Endothelial cell of hepatic sinusoid (primary cell): ENCODE results near the gene TTC21A.

Experiments
- in situ Hi-C: cut with HindIII; loops from 2 replicates; pipeline ENCODE4 v1.10.0; 2017; ENCODE audit warnings: low sequenced_read_pairs

TTC21A gene

DNA sequence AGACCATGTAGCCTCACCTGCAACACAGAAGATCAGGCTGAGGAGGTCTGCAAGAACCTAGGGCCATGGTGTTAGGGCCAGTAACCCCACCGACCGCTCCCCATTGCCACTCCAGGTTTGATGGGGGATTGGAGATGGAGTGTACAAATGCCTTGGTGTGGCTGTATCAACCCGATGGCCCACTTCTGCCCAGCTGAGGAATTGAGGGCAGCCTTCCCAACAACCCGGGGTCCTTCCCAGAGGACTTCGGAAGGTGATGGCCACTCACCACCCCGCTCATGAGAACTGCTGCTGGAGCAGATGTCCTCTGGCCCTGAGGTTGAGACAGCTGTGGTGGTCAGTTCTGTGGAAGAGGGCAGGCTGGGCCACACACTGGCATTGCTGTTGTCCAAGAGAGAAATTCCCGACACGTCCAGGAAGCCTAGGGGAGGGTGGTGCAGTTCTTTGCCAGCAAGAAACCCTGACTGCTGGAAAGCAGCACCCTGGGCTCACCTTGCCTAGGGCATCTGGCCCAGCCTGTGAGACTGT is 8.9 kb upstream of the TTC21A start:
- in situ Hi-C loops = no loop called here

DNA sequence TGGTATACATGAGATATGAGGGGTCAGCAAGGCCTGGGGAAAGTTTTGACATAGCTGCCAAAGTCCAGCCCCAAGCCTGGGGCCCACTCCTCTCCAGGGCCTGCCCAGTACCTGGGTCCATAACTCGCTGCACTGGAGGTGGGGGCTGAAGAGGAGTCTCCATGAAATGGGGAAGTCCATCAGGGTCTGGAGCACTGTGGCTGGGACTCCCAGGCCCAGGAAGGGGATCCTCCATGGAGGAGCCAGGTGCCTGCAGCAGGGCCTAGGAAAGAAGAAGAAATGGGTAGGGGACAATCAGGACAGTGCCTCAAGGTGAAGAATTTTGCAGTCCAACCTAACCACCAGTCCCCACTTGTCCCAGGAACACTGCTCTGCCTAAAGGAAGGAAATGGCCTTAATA is 8.2 kb upstream of the TTC21A start:
- in situ Hi-C loops = no loop called here

- in situ Hi-C loops = no loop called here
Observed at GRCh38 chr3:39099738-39100499, 7.6 kb upstream of the TTC21A start.

- in situ Hi-C loops = no loop called here
Observed at GRCh38 chr3:39100500-39100886, 7.0 kb upstream of the TTC21A start.

GRCh38 chr3:39101022-39101689 is 6.3 kb upstream of the TTC21A start:
- in situ Hi-C loops = no loop called here

DNA sequence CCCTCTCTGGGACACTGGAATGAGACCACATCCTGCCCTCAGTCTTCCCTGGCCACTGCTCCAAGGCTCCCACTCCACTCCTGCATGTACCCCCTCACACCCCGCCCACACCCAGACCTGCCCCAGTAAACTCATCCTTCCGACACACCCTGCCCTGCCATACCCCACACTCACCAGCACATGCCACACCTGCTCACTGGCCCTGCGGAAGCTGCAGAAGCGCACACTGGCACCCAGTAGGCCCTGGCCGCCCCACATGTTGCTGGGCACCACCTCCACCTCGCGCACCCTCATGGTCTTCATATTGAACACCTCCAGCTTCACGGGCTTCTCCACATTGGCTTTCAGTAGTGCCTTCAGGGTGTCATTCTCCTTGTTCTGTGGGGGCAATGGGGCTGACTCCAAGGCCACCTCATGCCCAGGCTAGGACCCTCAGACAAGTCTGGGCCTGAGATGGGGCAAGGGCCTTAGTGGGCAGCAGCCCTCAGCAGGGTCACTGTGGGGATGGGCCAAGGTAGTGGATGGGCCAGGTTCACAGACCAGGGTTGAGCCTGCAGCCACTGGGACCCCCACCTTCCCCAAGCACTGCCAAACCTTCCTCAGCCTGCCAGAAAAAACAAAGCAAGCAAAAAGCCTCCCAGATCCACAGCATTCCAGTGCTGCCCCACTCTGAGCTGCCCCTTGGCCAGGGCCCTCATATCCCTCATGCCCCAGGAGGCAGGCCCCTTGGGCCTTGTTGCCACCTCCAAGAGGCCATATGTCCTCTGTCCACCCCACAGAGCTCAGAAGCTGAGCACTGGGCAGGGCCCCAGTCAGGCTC is 4.8 kb upstream of the TTC21A start:
- in situ Hi-C loops = no loop called here

DNA sequence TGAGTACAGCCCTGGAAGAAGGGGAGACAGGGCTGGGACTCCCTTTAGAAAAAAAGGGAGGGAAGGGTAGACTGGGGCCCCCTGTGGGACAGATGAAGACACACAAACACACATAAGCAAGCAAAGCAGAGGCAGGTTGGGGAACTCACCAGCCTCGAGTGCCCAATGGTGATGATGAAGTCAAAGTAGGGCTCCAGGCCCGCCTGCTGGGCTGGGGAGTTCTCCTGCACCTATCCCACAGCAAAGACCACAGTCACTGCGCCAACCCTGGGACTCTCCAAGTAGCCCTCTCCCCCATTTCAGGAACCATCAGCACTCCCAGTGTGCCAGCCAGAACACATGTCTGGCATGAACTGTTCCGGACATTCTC is 4.2 kb upstream of the TTC21A start:
- in situ Hi-C loops = no loop called here

DNA sequence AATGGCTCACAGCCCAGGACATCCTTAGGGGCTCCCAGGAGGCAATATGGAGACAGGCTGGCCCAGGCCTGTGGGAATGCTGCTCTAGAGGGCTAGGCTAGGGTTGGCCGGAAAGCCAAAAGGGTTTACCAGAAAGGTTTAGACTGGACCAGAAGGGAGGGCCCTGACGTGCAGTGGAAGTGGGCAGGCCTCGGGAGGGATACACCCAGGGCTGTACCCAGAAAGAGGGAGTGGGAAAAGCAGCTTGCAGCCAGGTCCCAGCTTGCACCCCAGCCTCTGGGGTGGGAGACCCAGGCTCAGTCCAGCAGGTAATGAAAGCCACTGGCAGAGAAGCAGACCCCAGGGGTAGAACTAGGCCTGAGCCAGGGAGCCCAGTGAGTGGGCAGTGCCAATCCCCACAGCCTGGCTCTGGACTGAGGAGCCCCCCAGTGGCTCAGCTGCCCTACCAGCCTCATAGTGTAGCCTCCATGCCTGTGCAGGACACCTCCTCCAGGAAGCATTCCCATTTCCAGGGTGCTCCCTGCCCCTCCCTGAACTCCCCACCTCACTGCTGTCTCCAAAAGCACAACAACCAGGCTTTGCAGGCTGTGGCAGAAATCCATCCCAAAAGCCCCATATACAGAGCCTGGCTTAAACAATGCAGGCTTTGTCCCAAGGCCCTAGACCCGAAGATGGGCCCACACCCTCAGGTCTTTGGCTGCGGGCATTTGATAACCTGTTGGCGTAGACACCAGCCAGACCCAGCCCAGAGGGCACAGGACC is 3.5 kb upstream of the TTC21A start:
- in situ Hi-C loops = no loop called here

GRCh38 chr3:39104961-39105686 is 2.4 kb upstream of the TTC21A start:
- in situ Hi-C loops = loop anchor here (5.0 kb wide), 1 partner anchor 87 kb away; the partner anchor contains the start of gene XIRP1

GRCh38 chr3:39105687-39106063 is 1.8 kb upstream of the TTC21A start:
- in situ Hi-C loops = loop anchor here (5.0 kb wide), 1 partner anchor 87 kb away; the partner anchor contains the start of gene XIRP1

DNA sequence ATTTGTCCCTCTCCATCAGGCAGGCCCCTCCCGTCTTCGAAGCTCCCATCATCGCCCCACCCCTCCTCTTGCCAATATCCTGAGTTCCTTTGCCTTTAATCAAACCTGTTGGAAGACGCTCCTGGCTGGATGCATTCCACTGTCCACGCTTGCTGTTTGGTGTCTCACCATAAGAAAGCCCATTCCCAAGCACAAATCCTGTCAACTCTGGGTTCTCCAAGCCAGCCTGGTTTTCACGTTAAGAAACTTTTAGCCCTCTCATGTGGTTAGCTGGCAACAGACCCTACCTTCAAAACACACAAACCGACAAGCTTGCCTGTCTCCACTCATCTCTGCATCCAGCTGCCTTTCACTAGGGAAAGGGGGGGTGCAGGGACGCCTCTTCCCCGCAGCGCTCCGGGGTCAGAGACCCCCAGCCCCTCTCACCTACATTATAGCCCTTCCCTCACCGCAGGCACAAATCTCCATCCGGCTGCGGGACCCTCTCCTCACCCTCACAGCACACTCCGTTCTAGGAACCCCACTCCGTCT is 1.1 kb upstream of the TTC21A start:
- in situ Hi-C loops = loop anchor here (5.0 kb wide), 1 partner anchor 86 kb away; the partner anchor contains the start of gene XIRP1

DNA sequence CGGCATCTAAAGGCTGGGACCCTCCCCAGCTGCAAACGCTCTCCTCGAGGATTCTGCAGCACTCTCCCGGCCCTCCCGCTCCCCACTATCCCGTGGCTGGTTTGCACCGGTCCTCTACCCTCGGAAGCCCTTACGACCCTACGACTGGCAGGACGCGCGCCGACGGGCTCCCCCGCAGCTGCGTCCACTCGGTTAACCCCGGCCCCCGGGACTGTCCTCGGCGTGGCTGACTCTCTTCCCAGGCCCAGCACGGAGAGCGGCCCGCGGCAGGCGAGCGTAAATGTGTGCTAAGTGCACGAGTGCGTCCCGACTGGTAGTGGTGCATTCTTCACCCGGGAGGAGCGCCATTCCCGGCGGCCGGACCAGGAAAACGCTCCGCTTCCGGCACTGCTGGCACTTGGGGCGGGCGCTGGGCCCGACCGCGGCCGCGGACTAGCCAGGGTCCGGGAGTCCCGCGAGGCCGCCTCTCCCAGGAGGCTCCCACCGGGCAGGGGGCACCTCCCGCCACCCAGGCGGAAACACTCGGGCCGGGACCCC is 561 bp upstream of the TTC21A start:
- in situ Hi-C loops = loop anchor here (5.0 kb wide), 1 partner anchor 85 kb away; the partner anchor contains the start of gene XIRP1

- in situ Hi-C loops = loop anchor here (5.0 kb wide), 1 partner anchor 84 kb away; the partner anchor contains the start of gene XIRP1
Observed at GRCh38 chr3:39108200-39108710, 775 bp downstream of the TTC21A start.

DNA sequence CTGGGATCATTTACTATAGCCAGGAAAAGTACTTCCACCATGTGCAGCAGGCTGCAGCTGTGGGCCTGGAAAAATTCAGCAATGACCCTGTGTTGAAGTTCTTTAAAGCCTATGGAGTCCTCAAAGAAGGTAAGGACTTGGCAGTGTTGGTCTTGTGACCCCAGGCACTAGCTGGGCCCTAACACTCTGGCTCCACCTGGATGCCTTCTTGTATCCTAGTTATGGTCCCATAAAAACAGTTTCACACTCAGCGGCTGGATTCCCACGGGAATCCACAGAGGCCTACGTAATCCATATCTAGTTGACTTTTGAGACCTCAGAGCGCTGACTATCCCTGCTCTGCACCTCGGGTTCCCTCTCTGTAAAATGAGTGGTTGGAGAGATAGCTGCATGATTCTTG is 1.6 kb downstream of the TTC21A start:
- in situ Hi-C loops = loop anchor here (5.0 kb wide), 1 partner anchor 83 kb away; the partner anchor contains the start of gene XIRP1

DNA sequence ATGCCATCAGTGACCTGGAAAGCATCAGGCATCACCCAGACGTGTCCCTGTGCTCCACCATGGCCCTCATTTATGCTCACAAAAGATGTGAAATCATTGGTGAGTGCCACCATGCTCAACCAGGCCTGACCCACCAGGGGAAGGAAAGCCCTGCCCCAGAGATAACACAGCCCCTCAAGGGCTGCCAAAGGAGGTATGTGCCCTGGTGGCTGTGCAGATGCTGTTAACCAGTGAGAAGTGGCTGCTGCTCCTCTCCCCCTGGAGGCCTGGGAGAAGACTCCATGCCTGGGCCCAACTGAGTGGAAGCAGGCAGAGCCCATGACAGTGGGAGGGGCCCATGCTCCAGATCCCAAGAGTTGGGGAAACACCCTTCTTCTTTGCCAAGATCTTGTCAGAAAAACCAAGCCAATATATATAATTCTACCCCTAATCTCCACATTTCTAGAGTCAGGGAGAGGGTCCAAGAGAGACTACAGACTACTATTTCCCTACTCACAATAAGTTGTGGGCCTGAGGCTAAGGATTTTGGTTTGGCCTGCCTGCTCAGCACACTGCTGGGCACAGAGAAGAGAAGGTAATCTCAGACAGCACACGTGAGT is 2.7 kb downstream of the TTC21A start:
- in situ Hi-C loops = no loop called here

GRCh38 chr3:39112113-39112512 is 4.6 kb downstream of the TTC21A start:
- in situ Hi-C loops = no loop called here

DNA sequence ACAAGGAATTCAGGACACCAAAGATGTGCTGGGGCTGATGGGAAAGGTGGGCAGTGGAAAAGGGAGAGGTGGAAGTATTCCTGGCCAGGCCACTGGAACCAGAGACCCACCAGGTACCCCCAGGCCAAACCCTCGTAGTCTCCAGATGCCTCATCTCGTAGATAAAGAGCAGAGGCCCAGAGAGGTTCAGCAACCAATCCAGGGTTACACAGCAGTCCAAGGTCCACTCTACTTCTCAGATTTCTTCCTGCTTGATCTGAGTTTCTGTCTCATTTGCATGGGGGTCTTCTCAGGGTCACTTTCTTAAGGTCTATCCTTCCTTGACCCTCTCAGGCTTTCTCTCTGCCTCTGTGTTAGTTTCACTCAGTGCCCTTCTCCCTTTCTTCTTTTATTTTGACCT is 5.1 kb downstream of the TTC21A start:
- in situ Hi-C loops = no loop called here

DNA sequence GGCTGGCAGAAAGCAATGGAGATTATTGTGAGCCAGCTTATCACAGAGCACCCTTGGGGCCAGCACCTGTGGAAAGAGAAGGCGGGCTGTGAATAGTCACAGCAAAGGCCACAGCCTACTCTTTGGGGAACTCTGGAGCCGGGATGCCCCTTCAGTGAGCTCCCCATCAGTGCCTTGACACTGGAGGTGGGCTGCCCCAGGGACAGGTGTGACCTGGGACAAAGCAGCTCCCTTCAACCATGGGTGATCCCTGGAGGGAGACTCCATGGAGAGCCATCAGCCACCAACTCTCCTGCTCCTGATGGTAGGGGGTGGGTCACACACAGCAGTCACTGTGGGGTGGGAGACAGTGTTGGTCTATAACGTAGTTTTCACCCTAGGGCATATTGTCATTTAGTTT is 5.8 kb downstream of the TTC21A start:
- in situ Hi-C loops = no loop called here

DNA sequence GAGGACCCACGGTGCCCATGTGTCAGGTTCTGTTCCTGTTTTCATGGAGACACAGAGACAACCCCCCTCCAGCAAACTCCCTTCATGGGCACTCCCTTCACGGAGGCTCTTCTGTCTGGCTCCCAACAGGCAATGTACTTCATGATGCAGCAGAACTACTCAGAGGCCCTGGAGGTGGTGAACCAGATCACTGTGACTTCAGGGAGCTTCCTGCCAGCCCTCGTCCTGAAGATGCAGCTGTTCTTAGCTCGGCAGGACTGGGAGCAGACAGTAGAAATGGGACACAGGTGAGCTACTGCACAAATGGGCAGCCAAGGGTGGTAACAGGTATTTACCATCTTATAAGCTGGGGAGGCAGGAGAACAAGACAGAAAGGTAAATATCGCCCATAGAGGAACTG is 7.0 kb downstream of the TTC21A start:
- in situ Hi-C loops = no loop called here
